RWPE1 (cell line): ENCODE measurements around the gene TBRG4.

Source experiments
- CTCF ChIA-PET: fragments of 350-600 bp; sonication (Branson Sonifier 250); formaldehyde crosslinking; extraction: SDS; loops from one replicate; lab custom pipeline; 2021; lab: Yijun Ruan, JAX
- POLR2A ChIA-PET: fragments of 400-600 bp; formaldehyde crosslinking; extraction: SDS; loops from one replicate; lab custom pipeline; 2020; ENCODE audit warnings: antibody characterized with exemption; ENCODE audit not compliant: low non-redundant PET; lab: Yijun Ruan, JAX
- DNase-seq: peaks from one replicate; pipeline ENCODE4 v3.0.0; 2012; ENCODE audit warnings: low spot score
- H3K27ac ChIP-seq: fragments of 450-650 bp; 2 replicates; pipeline ENCODE4 v1.5.1; 2017
- TF ChIP-seq, protein P1 (sequence below): fragments of 450-650 bp; conservative IDR thresholded peaks from 2 replicates; pipeline ENCODE4 v1.5.1; 2017; ENCODE audit warnings: low read depth, mild to moderate bottlenecking

Gene TBRG4

DNA sequence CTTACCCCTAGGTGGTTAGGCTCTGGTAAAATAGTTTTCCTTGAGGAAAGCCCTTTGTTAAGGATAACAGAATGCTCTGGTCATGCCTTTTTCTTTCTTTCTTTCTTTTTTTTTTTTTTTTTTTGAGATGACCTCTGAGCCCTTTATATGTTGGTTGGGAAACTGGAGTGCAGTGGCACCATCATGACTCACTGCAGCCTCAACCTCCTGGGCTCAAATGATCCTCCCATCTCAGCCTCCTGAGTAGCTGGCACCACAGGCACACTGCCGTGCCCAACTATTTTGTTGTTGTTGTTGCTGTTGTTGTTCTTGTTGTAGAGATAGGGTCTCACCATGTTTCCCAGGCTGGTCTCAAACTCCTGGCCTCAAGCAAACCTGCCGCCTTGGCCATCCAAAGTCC, 50.1 kb downstream of the TBRG4 start:
- ChIA-PET CTCF (no interaction called here), POLR2A (no interaction called here)
- TF ChIP-seq, protein P1, sequence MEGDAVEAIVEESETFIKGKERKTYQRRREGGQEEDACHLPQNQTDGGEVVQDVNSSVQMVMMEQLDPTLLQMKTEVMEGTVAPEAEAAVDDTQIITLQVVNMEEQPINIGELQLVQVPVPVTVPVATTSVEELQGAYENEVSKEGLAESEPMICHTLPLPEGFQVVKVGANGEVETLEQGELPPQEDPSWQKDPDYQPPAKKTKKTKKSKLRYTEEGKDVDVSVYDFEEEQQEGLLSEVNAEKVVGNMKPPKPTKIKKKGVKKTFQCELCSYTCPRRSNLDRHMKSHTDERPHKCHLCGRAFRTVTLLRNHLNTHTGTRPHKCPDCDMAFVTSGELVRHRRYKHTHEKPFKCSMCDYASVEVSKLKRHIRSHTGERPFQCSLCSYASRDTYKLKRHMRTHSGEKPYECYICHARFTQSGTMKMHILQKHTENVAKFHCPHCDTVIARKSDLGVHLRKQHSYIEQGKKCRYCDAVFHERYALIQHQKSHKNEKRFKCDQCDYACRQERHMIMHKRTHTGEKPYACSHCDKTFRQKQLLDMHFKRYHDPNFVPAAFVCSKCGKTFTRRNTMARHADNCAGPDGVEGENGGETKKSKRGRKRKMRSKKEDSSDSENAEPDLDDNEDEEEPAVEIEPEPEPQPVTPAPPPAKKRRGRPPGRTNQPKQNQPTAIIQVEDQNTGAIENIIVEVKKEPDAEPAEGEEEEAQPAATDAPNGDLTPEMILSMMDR = no peak
- no peak for DNase-seq
- H3K27ac ChIP-seq = no peak overlapping the region

DNA sequence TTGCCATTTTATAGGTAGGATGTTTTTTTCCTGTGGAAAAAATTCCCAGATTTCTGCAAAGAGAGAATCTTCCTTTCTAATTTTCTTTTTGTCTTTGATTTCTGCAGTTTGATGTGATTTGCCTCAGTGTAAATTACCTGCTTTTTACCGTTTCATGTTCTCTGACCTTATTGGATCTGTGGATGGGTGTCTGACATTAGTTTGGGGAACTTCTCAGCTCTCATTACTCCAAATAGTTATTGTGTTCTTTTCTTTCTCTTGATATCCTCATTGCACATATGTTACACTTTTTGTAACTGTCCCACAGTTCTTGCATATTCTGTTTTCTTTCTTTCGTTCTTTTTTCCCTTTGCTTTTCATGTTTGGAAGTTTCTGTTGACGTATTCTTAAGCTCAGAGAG, 51.2 kb downstream of the TBRG4 start:
- no peak overlapping the region for H3K27ac ChIP-seq
- ChIA-PET POLR2A (no interaction called here), CTCF (no interaction called here)
- no peak for DNase-seq
- TF ChIP-seq, protein P1 = no peak

DNA sequence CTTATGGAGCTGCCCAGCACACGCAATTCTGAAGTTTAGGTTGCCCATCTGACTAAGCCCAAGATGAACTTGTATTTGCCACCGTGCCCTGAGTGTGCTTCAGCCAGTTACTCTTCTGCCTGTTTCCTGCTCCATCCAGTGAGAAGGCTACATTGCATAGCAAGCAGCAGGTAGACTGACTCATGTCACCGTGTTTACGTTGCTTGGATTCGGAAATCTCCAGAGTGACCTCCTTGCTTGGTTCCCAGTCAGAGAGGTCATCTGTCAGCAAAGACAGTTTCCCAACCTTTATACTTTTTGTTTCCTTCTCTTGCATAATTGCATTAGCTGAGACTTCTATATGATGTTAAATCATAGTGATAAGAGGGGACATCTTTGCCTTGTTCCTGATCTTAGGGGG, 53.6 kb downstream of the TBRG4 start:
- CTCF ChIA-PET = no interaction called here
- TF ChIP-seq, protein P1 = no peak
- no peak overlapping the region for H3K27ac ChIP-seq
- no peak for DNase-seq
- POLR2A ChIA-PET = no interaction called here

DNA sequence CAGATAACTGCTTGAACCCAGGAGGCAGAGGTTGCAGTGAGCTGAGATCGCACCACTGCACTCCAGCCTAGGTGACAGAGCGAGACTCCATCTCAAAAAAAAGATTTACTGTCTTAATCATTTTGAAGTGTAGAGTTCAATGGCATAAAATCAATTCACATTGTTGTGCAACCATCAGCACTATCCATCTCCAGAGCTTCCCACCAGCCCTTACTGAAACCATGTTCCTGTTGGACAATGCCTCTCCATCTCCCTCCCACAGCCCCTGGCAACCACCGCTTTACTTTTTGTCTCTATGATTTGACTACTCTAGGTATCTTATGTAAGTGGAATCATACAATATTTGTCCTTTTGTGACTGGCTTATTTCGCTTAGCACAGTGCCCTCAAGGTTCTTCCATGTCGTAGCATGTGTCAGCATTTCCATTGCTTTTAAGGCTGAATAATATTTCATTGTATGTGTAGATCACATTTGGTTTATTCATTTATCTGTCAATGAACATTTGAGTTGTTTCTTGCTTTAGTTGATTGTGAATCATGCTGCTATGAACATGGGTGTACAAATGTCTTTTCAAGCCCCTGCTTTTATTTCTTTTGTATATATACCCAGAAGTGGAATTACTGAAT, 55.8 kb downstream of the TBRG4 start:
- TF ChIP-seq, protein P1 = no peak
- no peak overlapping the region for H3K27ac ChIP-seq
- DNase-seq = no peak
- CTCF ChIA-PET = interaction anchor here (0.6 kb wide), 1 partner anchor 182 kb away, joined by 3 read pairs; no protein-coding TSS in a partner anchor
- POLR2A ChIA-PET = no interaction called here

DNA sequence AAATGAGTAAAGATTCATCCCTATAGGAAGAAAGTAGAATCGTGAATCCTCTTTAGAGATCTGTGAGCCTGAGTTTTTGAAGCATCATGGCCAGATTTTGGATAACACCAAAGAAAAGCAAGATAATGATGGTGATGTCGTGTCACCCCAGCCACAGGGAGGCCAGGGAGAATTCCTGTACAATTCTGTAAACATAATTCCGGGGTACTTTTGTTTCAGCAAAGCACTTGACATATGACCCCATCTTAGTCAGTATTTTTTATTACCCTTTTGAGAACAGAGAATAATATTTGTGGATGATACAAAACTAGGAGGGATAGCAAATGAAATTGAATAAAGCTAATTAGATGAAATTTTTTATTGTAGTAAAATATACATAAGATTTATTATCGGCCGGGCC, 56.5 kb downstream of the TBRG4 start:
- TF ChIP-seq, protein P1 = no peak
- ChIA-PET CTCF (interaction anchor here (0.6 kb wide), 1 partner anchor 182 kb away, joined by 3 read pairs; no protein-coding TSS in a partner anchor), POLR2A (no interaction called here)
- H3K27ac ChIP-seq = no peak overlapping the region
- no peak for DNase-seq

DNA sequence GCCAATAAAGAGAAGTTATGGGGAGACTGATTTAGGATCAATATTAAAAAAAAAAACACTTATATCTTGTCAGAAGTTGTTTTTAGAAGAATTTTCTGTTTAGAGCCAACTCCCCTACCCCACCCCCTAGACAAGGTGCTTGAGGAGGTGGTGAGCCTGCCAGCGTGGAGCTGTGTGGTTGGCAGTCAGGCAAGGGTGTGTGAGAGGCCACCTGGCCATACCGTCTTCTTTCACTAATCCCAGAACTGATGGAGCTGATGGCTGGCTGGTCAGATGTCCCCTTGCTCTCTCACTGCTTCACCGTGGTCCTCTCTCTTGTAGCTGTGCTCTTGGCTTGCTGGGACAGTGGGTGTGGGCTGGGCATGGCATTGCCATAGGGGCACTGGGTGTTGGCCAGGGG, 57.1 kb downstream of the TBRG4 start:
- TF ChIP-seq, protein P1 = no peak
- DNase-seq = no peak
- ChIA-PET CTCF (no interaction called here), POLR2A (no interaction called here)
- no peak overlapping the region for H3K27ac ChIP-seq
